Fibroblast of the aortic adventitia (primary cell): ENCODE data around the gene TRPM3. TPM values are rescaled to one million over a fixed set of nuclear protein-coding genes. Genes with fewer than 3 reads are reported as not detected.

Source experiments
- DNase-seq: peaks from one replicate; pipeline ENCODE4 v3.0.0-alpha.2; 2010; ENCODE audit warnings: low read depth
- H3K4me3 ChIP-seq: 2 replicates; pipeline ENCODE4 v1.5.1; 2011; ENCODE audit warnings: low read depth, mild to moderate bottlenecking, control low read depth, low read length, moderate library complexity
- CTCF ChIP-seq: IDR thresholded peaks from 2 replicates; pipeline ENCODE4 v1.5.1; 2011; ENCODE audit warnings: mild to moderate bottlenecking, low read length, control low read depth, inconsistent platforms; ENCODE audit not compliant: insufficient read depth
- total RNA-seq: library from RNA; depleted of rRNA; stranded (reverse); fragments of >200 nt; gene quantifications from 2 replicates; pipeline ENCODE4 v1.2.3, GENCODE V29; 2012; ENCODE audit warnings: low replicate concordance

TRPM3 gene
- total RNA-seq, 1 donor, result 8.8 TPM

- no peak for TF ChIP-seq CTCF
- H3K4me3 ChIP-seq, result no peak overlapping the region
- DNase-seq, result no peak
These were observed 320.1 kb downstream of the TRPM3 start for GRCh38 chr9:70801181-70801829.

GRCh38 chr9:70798018-70798417 is 323.4 kb downstream of the TRPM3 start:
- no peak overlapping the region for H3K4me3 ChIP-seq
- no peak for DNase-seq
- TF ChIP-seq CTCF, result no peak

- TF ChIP-seq CTCF, result no peak
- DNase-seq, result no peak
- no peak overlapping the region for H3K4me3 ChIP-seq
These were observed 325.6 kb downstream of the TRPM3 start for GRCh38 chr9:70795841-70796240.

GRCh38 chr9:70792796-70793195 is 328.6 kb downstream of the TRPM3 start:
- no peak overlapping the region for H3K4me3 ChIP-seq
- TF ChIP-seq CTCF, result no peak
- no peak for DNase-seq

GRCh38 chr9:70791936-70792335 is 329.5 kb downstream of the TRPM3 start:
- no peak for TF ChIP-seq CTCF
- H3K4me3 ChIP-seq, result no peak overlapping the region
- DNase-seq, result no peak

- no peak overlapping the region for H3K4me3 ChIP-seq
- peak; percentile 56 for DNase-seq
- no peak for TF ChIP-seq CTCF
These were observed 332.3 kb downstream of the TRPM3 start for GRCh38 chr9:70789086-70789485.

GRCh38 chr9:70784456-70784855 is 337.0 kb downstream of the TRPM3 start:
- DNase-seq, result peak; percentile 56
- TF ChIP-seq CTCF, result no peak

More at GRCh38 chr9:70784456-70784855, 337.0 kb downstream of the TRPM3 start:
- H3K4me3 ChIP-seq, result no peak overlapping the region
